ENCODE data around the gene CFH. TPM values are rescaled to one million over a fixed set of nuclear protein-coding genes. Genes with fewer than 3 reads are reported as not detected.
"Not testable (repeated sequence)": the region's sequence is repeated elsewhere in the genome, so short reads cannot be mapped to it uniquely, and the experiment has no call there.

The CFH gene
- total RNA-seq: under 1 TPM; 0.35 to 0.76 (median 0.63) TPM

DNA sequence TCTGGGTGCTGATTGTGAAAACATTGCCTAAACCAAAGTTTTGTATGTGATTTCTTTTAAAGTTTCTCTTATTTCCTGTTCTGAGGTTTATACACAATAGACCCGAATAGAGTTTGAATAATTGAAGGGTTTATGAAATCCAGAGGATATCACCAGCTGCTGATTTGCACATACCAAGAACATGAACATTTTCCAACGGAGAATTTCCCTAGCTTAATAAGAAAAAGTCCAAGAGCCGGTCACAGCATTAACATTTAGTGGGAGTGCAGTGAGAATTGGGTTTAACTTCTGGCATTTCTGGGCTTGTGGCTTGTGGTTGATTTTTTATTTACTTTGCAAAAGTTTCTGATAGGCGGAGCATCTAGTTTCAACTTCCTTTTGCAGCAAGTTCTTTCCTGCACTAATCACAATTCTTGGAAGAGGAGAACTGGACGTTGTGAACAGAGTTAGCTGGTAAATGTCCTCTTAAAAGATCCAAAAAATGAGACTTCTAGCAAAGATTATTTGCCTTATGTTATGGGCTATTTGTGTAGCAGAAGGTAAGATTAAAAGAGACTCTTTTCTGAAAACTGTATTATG, at the start of gene CFH:
CFH (plus strand) TSS at position 407 of the 579 bp plus-strand sequence; CDS start at position 482, 75 bp downstream.
- Mint-ChIP-seq H3K36me3 (ENCODE audit: insufficient read depth) (no peaks in the 10 kb centered on the region), H3K4me1 (ENCODE audit: low read depth) (peaks cover 19% of the 10 kb centered on the region), H3K27me3 (ENCODE audit: low read depth) (no peaks in the 10 kb centered on the region), H3K4me3 (peak within 1 kb of the TSS; percentile 51), H3K9me3 (no peaks in the 10 kb centered on the region)
- ATAC-seq (no peak), DNase-seq (no peak)

DNA sequence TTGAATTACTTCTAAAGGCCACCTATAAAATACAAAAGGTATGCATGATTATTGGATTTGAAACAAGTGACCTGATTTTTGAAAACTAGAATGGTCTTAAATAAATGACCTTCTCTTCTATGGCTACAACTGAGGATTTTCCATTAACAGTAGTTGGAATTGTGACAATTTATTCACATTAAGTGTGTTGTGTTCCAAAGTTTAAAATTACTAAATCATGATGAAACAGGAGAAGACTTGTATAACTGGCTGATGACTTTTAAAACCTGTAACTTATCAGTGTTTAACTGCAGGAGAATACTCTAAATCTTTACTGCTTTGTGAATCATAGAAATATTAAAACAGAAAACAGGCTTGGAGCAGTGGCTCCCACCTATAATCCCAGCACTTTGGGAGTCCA, 48.2 kb upstream of the CFH start:
- Mint-ChIP-seq H3K4me3 (no peak overlapping the region), H3K36me3 (ENCODE audit: insufficient read depth) (no peaks in the 10 kb centered on the region), H3K9me3 (no peaks in the 10 kb centered on the region), H3K27me3 (ENCODE audit: low read depth) (peaks cover 16% of the 10 kb centered on the region), H3K4me1 (ENCODE audit: low read depth) (peaks cover 6% of the 10 kb centered on the region)
- DNase-seq (no peak), ATAC-seq (no peak)

DNA sequence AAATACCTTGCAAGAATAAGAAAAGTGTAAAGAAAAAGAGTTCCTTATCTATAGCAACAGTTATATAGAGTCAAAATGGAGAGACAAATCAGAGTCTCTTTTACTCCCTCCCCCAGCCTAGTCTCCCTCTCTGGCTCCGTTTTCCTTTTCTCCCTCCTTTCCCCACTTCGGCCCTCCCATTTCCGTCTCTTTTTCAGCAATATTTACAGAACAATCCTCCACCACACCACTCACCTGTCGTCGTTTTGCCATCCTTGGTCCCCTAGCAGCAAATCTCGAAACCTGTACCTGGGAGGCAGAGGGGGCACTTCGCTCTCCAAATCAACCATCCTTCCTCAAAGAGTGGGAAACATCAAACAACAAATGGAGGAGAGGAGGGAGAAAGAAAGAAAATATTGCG, 43.9 kb upstream of the CFH start:
- H3K27me3 Mint-ChIP-seq (ENCODE audit: low read depth): peaks cover 33% of the 10 kb centered on the region

DNA sequence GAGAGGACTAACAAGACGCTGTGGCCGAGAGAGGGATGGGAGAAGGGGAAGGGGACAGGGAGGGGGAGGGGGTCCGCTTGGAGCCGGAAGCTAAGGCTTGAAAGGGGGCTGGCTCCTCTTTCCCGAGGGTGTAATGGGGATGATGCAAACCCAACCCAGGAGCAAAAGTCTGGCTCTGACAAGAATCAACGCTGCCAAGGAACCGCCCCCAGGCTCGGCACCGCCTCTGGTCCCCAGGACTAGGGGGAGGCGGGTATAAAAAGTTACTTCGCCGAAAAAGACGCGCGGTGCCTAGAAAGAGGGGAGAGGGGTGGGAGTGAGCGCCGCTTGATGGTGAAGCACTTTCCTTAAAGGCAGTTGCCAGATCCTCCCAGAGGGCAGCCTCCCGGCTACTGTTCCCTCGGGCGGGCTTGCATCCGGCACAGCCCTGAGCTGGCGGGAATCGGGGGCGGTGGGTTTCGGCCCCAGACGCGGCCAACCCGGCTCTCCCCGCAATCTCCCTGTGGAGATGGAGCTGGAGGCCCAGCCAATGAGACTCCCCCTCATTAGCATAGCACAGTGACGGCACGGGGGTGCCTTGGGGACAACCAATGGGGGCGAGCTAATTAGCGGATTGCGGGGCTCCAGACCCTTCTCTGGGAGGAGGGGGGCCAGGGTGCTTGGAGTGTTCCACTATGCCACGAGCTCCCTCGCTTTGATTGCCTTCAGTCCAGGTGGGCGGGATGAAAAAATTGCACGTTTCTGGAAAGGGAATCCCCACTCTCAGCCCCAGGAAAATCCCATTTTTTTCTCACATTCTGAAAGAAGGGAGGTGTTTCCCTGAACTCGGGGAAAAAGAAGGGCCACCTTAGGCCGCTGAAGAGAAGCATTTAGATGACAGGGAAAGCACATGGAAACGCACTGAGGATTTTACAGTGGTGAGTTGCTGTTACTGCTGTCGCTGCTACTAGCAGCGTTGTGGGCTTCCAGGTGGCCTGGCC, 43.2 kb upstream of the CFH start, which contains the start of gene KCNT2:
KCNT2 (minus strand) TSS at position 51 of the 980 bp plus-strand sequence. CDS start 131 bp downstream, outside the sequence.
- DNase-seq: no peak
- H3K9me3 Mint-ChIP-seq: no peaks in the 10 kb centered on the region
- no peaks in the 10 kb centered on the region for H3K36me3 Mint-ChIP-seq (ENCODE audit: insufficient read depth)
- ATAC-seq: peak; percentile 37 to 46
- peak within 1 kb of the TSS; percentile 61 for H3K4me3 Mint-ChIP-seq
- H3K4me1 Mint-ChIP-seq (ENCODE audit: low read depth): peaks cover 6% of the 10 kb centered on the region
- peaks cover 31% of the 10 kb centered on the region for H3K27me3 Mint-ChIP-seq (ENCODE audit: low read depth)

More for the DNA sequence above, 43.9 kb upstream of the CFH start:
- H3K9me3 Mint-ChIP-seq: no peaks in the 10 kb centered on the region
- no peak for DNase-seq
- no peaks in the 10 kb centered on the region for H3K36me3 Mint-ChIP-seq (ENCODE audit: insufficient read depth)
- H3K4me1 Mint-ChIP-seq (ENCODE audit: low read depth): peaks cover 6% of the 10 kb centered on the region
- peak overlapping the region; percentile 61 for H3K4me3 Mint-ChIP-seq
- ATAC-seq: no peak

DNA sequence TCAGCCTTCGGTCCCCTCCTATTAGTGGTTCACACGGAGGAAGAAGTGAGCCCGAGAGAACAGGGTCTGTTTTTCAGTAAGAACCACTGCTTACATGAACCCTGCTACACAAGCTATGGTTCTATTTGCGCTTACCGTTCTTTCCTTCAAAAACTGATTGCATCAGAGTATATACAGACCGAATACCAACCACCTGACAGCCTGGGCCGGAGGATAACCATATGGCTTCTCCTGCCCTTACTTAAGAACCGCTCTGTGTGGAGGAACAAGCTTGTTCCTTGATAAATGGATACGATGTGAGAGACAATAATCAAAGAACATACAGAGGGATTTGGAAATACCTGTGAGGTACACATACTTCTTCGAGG, 42.5 kb upstream of the CFH start:
- peaks cover 6% of the 10 kb centered on the region for H3K4me1 Mint-ChIP-seq (ENCODE audit: low read depth)
- peaks cover 28% of the 10 kb centered on the region for H3K27me3 Mint-ChIP-seq (ENCODE audit: low read depth)
- no peaks in the 10 kb centered on the region for H3K9me3 Mint-ChIP-seq
- ATAC-seq (no peak), DNase-seq (no peak)
- H3K36me3 Mint-ChIP-seq (ENCODE audit: insufficient read depth): no peaks in the 10 kb centered on the region
- no peak overlapping the region for H3K4me3 Mint-ChIP-seq

DNA sequence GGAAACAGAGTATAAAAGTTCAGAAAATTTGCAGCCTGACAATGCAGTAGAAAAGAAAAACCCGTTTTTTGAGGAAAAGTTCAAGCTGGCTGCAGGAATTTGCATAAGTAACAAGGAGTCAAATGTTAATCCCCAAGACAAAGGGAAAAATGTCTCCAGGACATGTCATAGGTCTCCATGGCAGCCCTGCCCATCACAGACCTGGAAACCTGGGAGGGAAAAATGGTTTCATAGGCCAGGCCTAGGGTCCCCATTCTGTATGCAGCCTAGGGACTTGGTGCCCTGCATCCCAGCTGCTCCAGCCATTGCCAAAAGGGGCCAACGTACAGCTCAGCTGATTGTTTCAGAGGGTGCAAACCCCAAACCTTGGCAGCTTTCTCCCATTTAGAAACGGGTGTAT, 40.0 kb upstream of the CFH start:
- no peaks in the 10 kb centered on the region for H3K9me3 Mint-ChIP-seq
- peaks cover 26% of the 10 kb centered on the region for H3K27me3 Mint-ChIP-seq (ENCODE audit: low read depth)
- no peaks in the 10 kb centered on the region for H3K36me3 Mint-ChIP-seq (ENCODE audit: insufficient read depth)
- no peak overlapping the region for H3K4me3 Mint-ChIP-seq
- DNase-seq: no peak
- H3K4me1 Mint-ChIP-seq (ENCODE audit: low read depth): peaks cover 6% of the 10 kb centered on the region
- ATAC-seq: no peak

DNA sequence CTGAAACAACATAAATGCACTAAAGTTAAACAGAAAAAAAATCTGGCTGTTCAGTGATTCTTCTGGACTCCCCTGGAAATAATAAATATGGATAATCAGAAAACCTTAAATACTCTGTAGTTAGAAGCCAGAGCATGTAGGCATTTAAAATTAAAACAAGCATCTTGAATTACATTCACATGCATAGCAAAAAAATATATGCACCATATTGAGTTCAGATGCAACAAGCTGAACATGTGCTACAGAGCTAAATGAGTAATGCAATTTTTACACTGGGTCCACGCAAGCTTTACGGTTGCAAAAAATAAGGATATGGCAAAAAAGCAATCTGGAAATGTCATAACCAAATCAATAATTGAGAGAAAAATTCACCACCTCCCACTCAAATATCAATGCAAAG, 32.1 kb upstream of the CFH start:
- no peaks in the 10 kb centered on the region for H3K4me1 Mint-ChIP-seq (ENCODE audit: low read depth)
- ATAC-seq (no peak), DNase-seq (no peak)
- H3K9me3 Mint-ChIP-seq: no peaks in the 10 kb centered on the region
- H3K4me3 Mint-ChIP-seq: no peak overlapping the region
- H3K27me3 Mint-ChIP-seq (ENCODE audit: low read depth): no peaks in the 10 kb centered on the region
- no peaks in the 10 kb centered on the region for H3K36me3 Mint-ChIP-seq (ENCODE audit: insufficient read depth)

DNA sequence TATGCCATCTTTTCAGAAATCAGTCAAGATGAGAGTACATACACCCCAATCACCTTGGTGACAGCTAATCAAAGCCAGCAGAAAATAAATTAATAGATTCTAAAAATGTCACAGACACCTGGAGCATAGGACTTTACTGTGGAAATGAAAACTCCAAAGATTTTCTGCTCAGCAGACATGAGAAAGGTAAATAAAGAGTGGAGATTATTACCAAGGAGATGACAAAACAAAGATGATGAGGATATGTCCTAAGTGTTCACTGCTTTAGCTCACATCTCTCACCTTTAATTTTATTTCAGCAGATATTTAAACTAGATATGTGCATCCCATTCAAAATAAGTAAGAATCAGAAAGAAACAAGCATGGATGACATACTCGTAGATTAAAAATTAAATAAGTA, 28.8 kb upstream of the CFH start:
- Mint-ChIP-seq H3K4me1 (ENCODE audit: low read depth) (no peaks in the 10 kb centered on the region), H3K36me3 (ENCODE audit: insufficient read depth) (no peaks in the 10 kb centered on the region), H3K27me3 (ENCODE audit: low read depth) (no peaks in the 10 kb centered on the region), H3K4me3 (no peak overlapping the region), H3K9me3 (peaks cover 10% of the 10 kb centered on the region)
- ATAC-seq (no peak), DNase-seq (no peak)

DNA sequence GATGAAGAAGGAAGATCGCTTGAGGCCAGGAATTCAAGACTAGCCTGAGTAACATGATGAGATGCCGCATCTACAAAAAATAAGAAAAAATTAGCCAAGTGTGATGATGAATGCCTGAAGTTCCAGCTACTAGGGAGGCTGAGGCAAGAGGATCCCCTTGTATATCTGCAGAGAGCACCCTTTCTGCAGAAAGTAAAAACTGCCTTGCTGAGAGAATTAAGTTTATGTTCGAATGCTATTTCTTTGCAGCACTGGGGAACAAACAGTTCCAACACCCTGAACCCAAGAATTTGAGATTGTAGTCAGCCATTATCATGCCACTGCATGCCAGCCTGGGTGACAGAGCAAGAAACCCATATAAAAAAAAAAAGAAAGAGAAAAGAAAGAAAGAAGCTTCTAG, 23.0 kb upstream of the CFH start:
- no peak overlapping the region for H3K4me3 Mint-ChIP-seq
- ATAC-seq: no peak
- no peaks in the 10 kb centered on the region for H3K4me1 Mint-ChIP-seq (ENCODE audit: low read depth)
- H3K9me3 Mint-ChIP-seq: peaks cover 19% of the 10 kb centered on the region
- no peaks in the 10 kb centered on the region for H3K27me3 Mint-ChIP-seq (ENCODE audit: low read depth)
- H3K36me3 Mint-ChIP-seq (ENCODE audit: insufficient read depth): no peaks in the 10 kb centered on the region
- DNase-seq: no peak

DNA sequence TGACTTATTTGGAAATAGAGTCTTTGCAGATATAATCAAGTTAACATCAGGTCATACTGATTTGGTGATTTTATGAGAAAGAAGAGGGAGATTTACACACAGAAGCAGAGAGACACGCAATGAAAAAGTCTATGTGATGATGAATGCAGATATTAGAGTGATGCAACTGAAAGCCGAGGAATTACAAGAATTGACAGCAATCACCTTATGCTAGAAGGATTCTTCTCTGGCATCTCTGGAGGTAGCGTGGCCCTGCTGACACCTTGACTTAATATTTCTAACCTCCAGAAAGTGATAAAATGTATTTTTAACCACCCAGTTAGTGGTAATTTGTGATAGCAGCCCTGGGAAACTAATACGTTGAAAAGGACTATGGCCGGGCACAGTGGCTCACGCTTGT, 14.2 kb upstream of the CFH start:
- H3K4me3 Mint-ChIP-seq: no peak overlapping the region
- no peaks in the 10 kb centered on the region for H3K9me3 Mint-ChIP-seq

DNA sequence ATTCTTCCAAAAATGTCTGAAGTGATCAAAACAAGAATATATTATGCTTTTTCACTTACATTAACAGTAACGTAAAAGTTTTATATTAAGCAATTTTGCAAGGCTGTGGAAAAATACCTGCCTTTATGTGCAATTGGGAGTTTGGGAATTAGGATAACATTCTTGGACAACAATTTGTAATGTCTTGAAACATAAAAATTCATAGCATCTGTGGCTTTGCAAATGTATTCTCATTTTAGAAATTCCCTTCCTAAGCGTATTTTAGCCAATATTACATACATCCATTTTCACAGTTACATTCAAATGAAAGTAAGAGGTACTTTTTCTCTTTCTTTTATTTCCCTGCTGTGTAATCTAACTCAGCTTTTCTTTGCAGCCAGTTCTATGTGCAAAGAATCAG, 13.4 kb upstream of the CFH start:
- no peaks in the 10 kb centered on the region for H3K4me1 Mint-ChIP-seq (ENCODE audit: low read depth)
- no peaks in the 10 kb centered on the region for H3K36me3 Mint-ChIP-seq (ENCODE audit: insufficient read depth)
- no peaks in the 10 kb centered on the region for H3K9me3 Mint-ChIP-seq
- DNase-seq (no peak), ATAC-seq (no peak)
- peaks cover 2% of the 10 kb centered on the region for H3K27me3 Mint-ChIP-seq (ENCODE audit: low read depth)
- no peak overlapping the region for H3K4me3 Mint-ChIP-seq

More for the DNA sequence above, 14.2 kb upstream of the CFH start:
- Mint-ChIP-seq H3K27me3 (ENCODE audit: low read depth) (peaks cover 2% of the 10 kb centered on the region), H3K4me1 (ENCODE audit: low read depth) (no peaks in the 10 kb centered on the region), H3K36me3 (ENCODE audit: insufficient read depth) (no peaks in the 10 kb centered on the region)
- DNase-seq (no peak), ATAC-seq (no peak)

DNA sequence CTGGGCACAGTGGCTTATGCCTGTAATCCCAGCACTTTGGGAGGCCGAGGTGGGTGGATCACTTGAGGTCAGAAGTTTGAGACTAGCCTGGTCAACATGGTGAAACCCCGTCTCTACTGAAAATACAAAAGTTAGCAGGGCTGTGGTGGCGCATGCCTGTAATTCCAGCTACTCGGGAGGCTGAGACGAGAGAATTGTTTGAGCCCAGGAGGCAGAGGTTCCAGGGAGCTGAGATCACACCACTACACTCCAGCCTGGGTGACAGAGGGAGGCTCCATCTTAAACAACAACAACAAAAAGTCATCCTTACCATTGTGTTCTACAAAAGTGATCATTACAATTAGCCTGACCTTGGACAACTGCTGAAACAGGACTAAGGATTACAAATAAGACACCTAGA, 12.6 kb upstream of the CFH start:
- ATAC-seq; H3K27me3 Mint-ChIP-seq (ENCODE audit: low read depth); H3K4me1 Mint-ChIP-seq (ENCODE audit: low read depth); DNase-seq; H3K9me3 Mint-ChIP-seq; H3K4me3 Mint-ChIP-seq; H3K36me3 Mint-ChIP-seq (ENCODE audit: insufficient read depth): not testable (repeated sequence)

DNA sequence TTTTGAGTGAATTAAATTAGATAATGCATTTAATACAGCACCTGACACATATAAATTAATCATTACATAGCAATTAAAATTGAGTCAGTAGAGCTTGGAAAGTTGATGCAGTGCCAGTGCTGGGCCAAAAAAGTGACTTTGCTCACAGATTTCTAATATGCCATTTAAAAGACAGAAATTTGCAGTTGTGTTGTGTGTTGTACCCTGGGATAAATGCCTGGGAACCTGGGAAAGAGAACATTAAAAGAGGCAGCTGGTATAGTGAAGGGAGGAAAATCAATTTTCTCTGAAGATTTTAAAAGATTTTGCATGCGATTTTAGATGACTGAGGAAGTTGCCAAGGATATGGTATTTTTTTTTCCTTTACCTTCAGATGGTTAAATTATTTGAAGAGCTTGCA, 10.9 kb upstream of the CFH start:
- H3K36me3 Mint-ChIP-seq (ENCODE audit: insufficient read depth): no peaks in the 10 kb centered on the region
- no peaks in the 10 kb centered on the region for H3K4me1 Mint-ChIP-seq (ENCODE audit: low read depth)
- DNase-seq (no peak), ATAC-seq (no peak)
- no peaks in the 10 kb centered on the region for H3K27me3 Mint-ChIP-seq (ENCODE audit: low read depth)
- H3K4me3 Mint-ChIP-seq: no peak overlapping the region
- no peaks in the 10 kb centered on the region for H3K9me3 Mint-ChIP-seq

DNA sequence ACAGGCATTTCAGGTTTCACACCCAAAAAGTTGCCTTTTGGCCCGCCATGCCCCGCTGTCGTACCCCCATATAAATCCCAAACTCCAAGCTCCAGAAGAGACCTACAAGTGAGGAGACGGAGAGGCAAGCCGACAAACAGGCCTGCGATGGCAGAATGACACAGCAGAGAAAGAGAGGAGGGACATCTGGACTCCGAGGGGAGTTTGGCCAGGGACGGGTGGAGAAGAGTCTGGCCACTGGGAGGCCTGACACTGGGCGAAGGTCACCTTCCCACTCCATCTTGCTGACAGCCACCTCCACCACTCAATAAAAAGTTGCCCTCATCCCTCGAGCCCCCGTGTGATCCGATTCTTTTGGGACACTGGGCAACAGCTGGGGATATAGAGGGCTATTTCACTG, 1.9 kb upstream of the CFH start:
- Mint-ChIP-seq H3K4me1 (ENCODE audit: low read depth) (peaks cover 13% of the 10 kb centered on the region), H3K36me3 (ENCODE audit: insufficient read depth) (no peaks in the 10 kb centered on the region), H3K4me3 (no peak overlapping the region), H3K27me3 (ENCODE audit: low read depth) (no peaks in the 10 kb centered on the region), H3K9me3 (no peaks in the 10 kb centered on the region)
- no peak for ATAC-seq
- no peak for DNase-seq

DNA sequence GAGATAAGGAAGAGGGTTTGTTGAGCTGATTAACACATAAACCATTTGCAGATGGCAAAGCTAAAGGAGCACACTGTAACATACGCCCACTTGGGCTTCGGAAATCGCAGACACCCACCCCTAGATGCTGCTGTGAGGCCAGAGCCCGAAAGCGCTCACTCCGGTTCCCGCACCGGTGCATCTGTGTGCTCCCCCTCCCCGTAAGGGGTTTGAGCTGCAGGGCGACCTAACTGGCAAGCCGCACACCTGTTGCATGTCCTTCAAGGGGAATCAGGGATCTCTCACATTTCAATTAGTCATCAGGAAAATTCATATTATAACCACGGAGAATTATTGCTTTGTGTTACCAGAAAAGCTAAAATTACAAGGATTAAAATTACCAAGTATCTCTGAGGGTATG, 1.4 kb upstream of the CFH start:
- no peak for ATAC-seq

More for the DNA sequence above, 1.4 kb upstream of the CFH start:
- DNase-seq: no peak
- Mint-ChIP-seq H3K4me3 (no peak overlapping the region), H3K9me3 (no peaks in the 10 kb centered on the region), H3K36me3 (ENCODE audit: insufficient read depth) (no peaks in the 10 kb centered on the region), H3K4me1 (ENCODE audit: low read depth) (peaks cover 13% of the 10 kb centered on the region), H3K27me3 (ENCODE audit: low read depth) (no peaks in the 10 kb centered on the region)

All from activated T-cell treated with anti-CD3 and anti-CD28 coated beads, Interleukin-2, amount 50 U/mL, for 4 hours (primary cell).